Chondrocyte (in vitro differentiated cells): ENCODE results near the gene PNPLA4. TPM values are rescaled to one million over a fixed set of nuclear protein-coding genes. Genes with fewer than 3 reads are reported as not detected.

ENCODE experiments used
- DNase-seq: peaks from one replicate; pipeline ENCODE4 v3.0.0; 2021; ENCODE audit warnings: mixed read lengths, low spot score
- H3K27ac Mint-ChIP-seq: one replicate; pipeline ENCODE4 v1.8.0; 2021; ENCODE audit warnings: mild to moderate bottlenecking, moderate library complexity, mixed read lengths; ENCODE audit not compliant: unreplicated experiment
- H3K27me3 Mint-ChIP-seq: 2 replicates; pipeline ENCODE4 v1.8.0; 2021; ENCODE audit warnings: low read depth, mixed read lengths
- H3K36me3 Mint-ChIP-seq: 2 replicates; pipeline ENCODE4 v1.8.0; 2021; ENCODE audit warnings: low read depth, mixed read lengths
- H3K4me1 Mint-ChIP-seq: 2 replicates; pipeline ENCODE4 v1.8.0; 2021; ENCODE audit warnings: low read depth, mild to moderate bottlenecking, mixed read lengths
- H3K4me3 Mint-ChIP-seq: one replicate; pipeline ENCODE4 v1.8.0; 2021; ENCODE audit warnings: mild to moderate bottlenecking, moderate library complexity, mixed read lengths; ENCODE audit not compliant: unreplicated experiment
- H3K9me3 Mint-ChIP-seq: 2 replicates; pipeline ENCODE4 v1.8.0; 2021; ENCODE audit warnings: low read depth, mixed read lengths
- total RNA-seq: library from RNA; stranded (reverse); gene quantifications from 3 replicates; pipeline ENCODE4 v1.2.1, GENCODE V29; 2021
- TF ChIP-seq, protein P1 (sequence below): fragments of 200-600 bp; sonication (generic); IDR thresholded peaks from 2 replicates; pipeline ENCODE4 v1.5.0; 2021; ENCODE audit warnings: antibody characterized with exemption, mild to moderate bottlenecking, moderate library complexity

PNPLA4 gene
- total RNA-seq, 1 donor from 2014 or later: 11.3 TPM

DNA sequence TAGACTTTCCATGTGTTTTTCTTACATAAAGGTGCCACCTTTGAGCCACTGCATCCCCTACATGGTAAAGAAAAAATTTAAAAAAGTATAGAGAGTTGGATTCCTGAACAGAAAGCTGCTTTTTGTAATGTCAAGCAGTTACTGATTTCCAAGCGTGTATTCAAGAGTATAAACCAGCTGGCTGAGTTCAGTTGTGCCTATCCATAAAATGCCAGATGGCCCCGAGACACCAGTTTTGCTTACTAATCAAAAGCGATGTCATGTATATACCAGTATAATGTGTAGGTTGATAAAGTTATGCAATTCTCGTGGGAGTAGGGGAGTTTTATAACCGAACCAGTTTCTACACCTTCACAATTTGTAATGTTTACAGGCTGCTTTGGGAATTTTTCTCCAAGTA lies 26.2 kb upstream of the PNPLA4 start:
- H3K9me3 Mint-ChIP-seq: peaks cover 4% of the 10 kb centered on the region
- no peak overlapping the region for H3K4me3 Mint-ChIP-seq
- TF ChIP-seq, protein P1, sequence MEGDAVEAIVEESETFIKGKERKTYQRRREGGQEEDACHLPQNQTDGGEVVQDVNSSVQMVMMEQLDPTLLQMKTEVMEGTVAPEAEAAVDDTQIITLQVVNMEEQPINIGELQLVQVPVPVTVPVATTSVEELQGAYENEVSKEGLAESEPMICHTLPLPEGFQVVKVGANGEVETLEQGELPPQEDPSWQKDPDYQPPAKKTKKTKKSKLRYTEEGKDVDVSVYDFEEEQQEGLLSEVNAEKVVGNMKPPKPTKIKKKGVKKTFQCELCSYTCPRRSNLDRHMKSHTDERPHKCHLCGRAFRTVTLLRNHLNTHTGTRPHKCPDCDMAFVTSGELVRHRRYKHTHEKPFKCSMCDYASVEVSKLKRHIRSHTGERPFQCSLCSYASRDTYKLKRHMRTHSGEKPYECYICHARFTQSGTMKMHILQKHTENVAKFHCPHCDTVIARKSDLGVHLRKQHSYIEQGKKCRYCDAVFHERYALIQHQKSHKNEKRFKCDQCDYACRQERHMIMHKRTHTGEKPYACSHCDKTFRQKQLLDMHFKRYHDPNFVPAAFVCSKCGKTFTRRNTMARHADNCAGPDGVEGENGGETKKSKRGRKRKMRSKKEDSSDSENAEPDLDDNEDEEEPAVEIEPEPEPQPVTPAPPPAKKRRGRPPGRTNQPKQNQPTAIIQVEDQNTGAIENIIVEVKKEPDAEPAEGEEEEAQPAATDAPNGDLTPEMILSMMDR: no peak
- H3K27me3 Mint-ChIP-seq: no peaks in the 10 kb centered on the region
- no peak for DNase-seq
- no peaks in the 10 kb centered on the region for H3K4me1 Mint-ChIP-seq
- H3K36me3 Mint-ChIP-seq: no peaks in the 10 kb centered on the region
- no peak overlapping the region for H3K27ac Mint-ChIP-seq

DNA sequence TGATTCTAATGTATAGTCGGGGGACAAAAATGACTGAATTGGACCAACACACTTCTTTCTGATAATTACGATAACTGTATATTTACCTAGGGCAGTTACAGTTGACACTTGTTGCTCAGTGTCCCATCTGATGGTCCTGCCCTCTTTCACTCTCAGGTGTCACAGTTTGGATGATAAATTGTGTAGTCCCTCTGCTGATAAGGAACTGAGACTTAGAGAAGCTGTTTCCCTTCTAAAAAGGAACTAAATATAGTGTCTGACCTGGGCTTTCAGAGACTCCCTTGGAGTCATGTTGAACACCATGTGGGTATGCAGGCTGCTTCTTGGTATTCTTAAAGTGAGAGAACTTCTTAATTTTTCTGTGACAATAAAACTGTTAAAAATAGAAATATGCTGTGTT lies 23.7 kb upstream of the PNPLA4 start:
- TF ChIP-seq, protein P1: no peak
- Mint-ChIP-seq H3K4me1 (no peaks in the 10 kb centered on the region), H3K27ac (no peak overlapping the region), H3K9me3 (no peaks in the 10 kb centered on the region), H3K4me3 (no peak overlapping the region), H3K36me3 (no peaks in the 10 kb centered on the region), H3K27me3 (peaks cover 5% of the 10 kb centered on the region)
- no peak for DNase-seq

DNA sequence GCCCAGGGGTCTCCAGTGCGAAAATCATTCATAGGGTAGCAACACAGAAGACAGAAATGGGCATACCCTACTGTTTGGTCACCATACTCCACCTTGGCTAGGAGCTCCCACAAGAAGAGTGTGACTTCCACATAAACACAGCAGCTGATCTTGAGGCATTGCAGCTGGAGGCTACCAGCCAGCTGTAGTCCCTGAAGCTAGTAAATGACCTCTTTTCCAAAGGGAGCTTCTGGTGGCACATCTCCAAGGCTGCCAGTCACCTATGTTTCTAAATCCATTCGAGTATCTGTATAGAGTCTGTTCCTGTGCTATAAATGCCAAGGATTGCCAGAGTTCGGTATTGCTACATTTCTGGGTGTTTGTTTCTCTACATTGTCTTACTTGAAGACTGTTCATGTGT lies 21.3 kb upstream of the PNPLA4 start:
- no peaks in the 10 kb centered on the region for H3K9me3 Mint-ChIP-seq
- H3K36me3 Mint-ChIP-seq: no peaks in the 10 kb centered on the region
- peaks cover 9% of the 10 kb centered on the region for H3K27me3 Mint-ChIP-seq
- H3K4me3 Mint-ChIP-seq: no peak overlapping the region
- no peaks in the 10 kb centered on the region for H3K4me1 Mint-ChIP-seq
- no peak for DNase-seq
- no peak overlapping the region for H3K27ac Mint-ChIP-seq
- TF ChIP-seq, protein P1: no peak

DNA sequence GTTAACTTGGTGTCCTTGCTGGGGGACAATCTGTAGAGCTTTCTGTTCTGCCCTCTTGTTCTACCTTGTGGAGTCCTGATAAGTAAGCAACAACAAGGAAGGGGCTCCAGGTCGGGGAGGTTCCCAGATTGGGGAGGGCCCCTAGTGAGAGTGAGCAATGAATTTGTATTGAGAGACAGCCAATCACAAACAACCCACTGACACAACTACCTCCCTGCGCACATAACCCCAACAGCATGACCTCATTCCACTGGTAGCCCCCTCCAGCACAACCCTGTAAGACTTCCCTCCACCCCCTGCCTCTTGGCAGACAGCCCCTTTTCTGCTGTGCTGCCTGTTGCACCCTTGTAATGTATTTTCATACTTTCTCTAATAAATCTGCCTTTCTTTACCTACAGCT lies 19.7 kb upstream of the PNPLA4 start:
- H3K27ac Mint-ChIP-seq: no peak overlapping the region
- no peak for DNase-seq
- H3K9me3 Mint-ChIP-seq: no peaks in the 10 kb centered on the region
- TF ChIP-seq, protein P1: no peak
- H3K4me3 Mint-ChIP-seq: no peak overlapping the region
- no peaks in the 10 kb centered on the region for H3K4me1 Mint-ChIP-seq
- H3K36me3 Mint-ChIP-seq: no peaks in the 10 kb centered on the region
- H3K27me3 Mint-ChIP-seq: peaks cover 9% of the 10 kb centered on the region

DNA sequence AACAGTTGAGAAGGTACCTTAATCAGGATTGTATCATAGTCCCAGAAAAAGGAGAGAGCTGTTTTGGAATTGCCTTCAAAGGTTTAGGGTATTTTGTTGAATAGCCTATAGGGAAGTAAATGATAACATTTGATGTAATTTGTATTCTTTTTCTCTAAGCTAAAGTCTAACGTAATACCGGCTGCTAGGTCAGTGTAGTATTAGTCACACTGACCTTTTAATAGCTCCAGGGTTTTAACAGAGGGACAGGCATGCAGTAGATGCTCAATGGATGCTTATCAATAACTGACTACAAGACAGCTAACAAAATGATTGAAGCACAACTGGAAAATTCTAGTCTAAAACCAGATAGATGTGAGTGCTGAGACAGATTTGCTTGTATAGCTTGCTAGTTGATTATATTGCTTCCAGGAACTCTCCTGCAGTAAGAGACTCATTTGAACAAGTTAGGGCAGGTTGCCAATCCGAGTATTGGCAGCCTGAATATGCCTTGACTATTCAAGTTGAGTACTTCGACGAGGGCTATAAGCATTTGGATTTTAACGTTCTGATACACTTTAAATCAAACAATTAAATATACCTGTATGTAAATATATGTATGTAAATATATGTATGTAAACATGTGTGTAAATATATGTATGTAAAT lies 16.5 kb upstream of the PNPLA4 start:
- no peak for DNase-seq
- H3K36me3 Mint-ChIP-seq: no peaks in the 10 kb centered on the region
- H3K4me1 Mint-ChIP-seq: no peaks in the 10 kb centered on the region

More for the DNA sequence above, 16.5 kb upstream of the PNPLA4 start:
- no peaks in the 10 kb centered on the region for H3K9me3 Mint-ChIP-seq
- H3K27me3 Mint-ChIP-seq: peaks cover 9% of the 10 kb centered on the region
- no peak overlapping the region for H3K27ac Mint-ChIP-seq
- H3K4me3 Mint-ChIP-seq: no peak overlapping the region
- TF ChIP-seq, protein P1: no peak
